AG10803 (cell line): ENCODE data around the gene FBN1.

Experiments used
- DNase-seq: peaks from one replicate; pipeline ENCODE4 v3.0.0; 2010; ENCODE audit warnings: low read depth
- H3K4me3 ChIP-seq: 2 replicates; pipeline ENCODE4 v1.5.1; 2011; ENCODE audit warnings: mild to moderate bottlenecking, low read length, control low read depth
- TF ChIP-seq, protein P1 (sequence below): conservative IDR thresholded peaks from 2 replicates; pipeline ENCODE4 v1.5.1; 2011; ENCODE audit warnings: mild to moderate bottlenecking, low read length, control low read depth, inconsistent platforms

Gene FBN1

GRCh38 chr15:48540756-48541155 is 104.8 kb downstream of the FBN1 start:
- TF ChIP-seq, protein P1, sequence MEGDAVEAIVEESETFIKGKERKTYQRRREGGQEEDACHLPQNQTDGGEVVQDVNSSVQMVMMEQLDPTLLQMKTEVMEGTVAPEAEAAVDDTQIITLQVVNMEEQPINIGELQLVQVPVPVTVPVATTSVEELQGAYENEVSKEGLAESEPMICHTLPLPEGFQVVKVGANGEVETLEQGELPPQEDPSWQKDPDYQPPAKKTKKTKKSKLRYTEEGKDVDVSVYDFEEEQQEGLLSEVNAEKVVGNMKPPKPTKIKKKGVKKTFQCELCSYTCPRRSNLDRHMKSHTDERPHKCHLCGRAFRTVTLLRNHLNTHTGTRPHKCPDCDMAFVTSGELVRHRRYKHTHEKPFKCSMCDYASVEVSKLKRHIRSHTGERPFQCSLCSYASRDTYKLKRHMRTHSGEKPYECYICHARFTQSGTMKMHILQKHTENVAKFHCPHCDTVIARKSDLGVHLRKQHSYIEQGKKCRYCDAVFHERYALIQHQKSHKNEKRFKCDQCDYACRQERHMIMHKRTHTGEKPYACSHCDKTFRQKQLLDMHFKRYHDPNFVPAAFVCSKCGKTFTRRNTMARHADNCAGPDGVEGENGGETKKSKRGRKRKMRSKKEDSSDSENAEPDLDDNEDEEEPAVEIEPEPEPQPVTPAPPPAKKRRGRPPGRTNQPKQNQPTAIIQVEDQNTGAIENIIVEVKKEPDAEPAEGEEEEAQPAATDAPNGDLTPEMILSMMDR: no peak
- no peak overlapping the region for H3K4me3 ChIP-seq
- no peak for DNase-seq

DNA sequence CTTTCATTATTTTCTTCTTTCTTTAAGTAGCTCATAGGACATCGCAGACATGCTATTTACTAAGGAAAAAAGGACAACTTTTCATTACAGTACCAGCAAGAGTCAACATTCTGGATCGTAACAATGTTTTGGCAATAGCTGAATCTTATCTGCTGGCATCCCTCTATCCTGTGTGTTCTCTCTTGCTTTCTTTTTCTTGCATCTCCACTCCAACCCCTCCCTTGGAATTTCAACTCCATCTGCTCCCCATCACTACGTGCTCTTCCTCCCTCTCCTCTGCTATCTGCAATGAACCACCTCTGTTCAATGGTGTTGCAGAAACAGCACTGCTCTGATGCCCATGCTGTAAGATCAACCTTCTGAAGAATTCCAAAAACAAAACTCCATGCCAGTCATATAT is 106.6 kb downstream of the FBN1 start:
- no peak overlapping the region for H3K4me3 ChIP-seq
- DNase-seq: no peak
- TF ChIP-seq, protein P1: no peak

GRCh38 chr15:48537271-48538113 is 108.0 kb downstream of the FBN1 start:
- DNase-seq: no peak
- no peak overlapping the region for H3K4me3 ChIP-seq
- TF ChIP-seq, protein P1: no peak

DNA sequence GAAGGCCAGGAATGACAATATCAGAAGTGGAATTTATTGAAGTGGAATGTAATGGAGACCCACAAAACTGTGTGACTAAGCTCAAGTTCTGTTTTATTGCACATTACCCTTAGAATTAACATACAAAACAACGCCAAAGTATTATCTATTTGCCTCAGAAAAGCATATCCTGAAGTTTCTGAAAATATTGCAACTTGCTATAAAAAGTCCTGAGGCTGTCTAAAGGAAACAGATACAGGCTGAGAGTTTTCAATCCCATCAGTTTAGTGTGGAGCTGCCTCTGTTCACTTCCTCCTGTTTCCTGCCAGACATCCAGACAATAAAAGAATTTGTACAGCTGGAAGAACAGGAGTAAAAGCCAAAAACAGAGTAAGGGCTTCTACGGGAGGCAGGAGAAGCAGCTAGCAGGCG is 108.8 kb downstream of the FBN1 start:
- peak; percentile 71 for DNase-seq
- no peak overlapping the region for H3K4me3 ChIP-seq
- TF ChIP-seq, protein P1: no peak

DNA sequence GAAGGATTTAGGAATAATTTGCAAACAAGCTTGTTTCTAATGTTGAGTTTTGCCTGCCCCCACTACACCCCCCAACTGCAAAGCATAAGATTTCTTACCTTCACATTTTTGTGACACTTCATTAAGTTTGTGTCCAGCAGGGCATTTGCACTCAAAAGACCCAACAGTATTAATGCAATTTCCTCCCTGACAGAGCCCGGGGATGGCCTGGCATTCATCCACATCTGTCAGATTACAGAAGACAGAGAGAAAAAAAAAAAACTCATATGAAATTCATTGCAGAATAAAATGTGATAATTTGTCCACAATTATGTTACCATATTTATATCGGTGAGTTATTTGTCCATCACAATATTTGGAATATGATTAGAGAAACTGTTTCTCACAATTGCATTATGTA is 111.5 kb downstream of the FBN1 start:
- TF ChIP-seq, protein P1: no peak
- no peak overlapping the region for H3K4me3 ChIP-seq
- DNase-seq: no peak

DNA sequence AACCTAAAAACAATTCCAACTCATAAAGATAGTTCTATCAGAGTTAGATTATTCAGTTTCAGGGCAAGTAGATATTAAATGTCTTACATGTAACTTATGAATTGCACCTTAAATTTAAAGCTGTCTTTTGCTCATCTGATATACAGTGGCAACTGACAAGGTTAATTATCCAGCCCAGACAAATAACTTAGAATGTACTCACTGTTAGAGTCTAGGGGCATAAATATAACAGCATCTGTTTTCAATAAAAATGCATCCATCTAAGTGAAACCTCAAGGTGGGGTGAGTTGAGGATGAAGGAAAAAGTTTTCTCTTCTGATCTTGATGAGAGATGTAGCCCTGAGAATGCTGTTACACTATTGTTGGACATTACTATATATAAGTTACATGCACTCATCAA is 112.6 kb downstream of the FBN1 start:
- TF ChIP-seq, protein P1: no peak
- peak; percentile 41 for DNase-seq
- H3K4me3 ChIP-seq: no peak overlapping the region

GRCh38 chr15:48530528-48530927 is 115.0 kb downstream of the FBN1 start:
- H3K4me3 ChIP-seq: no peak overlapping the region
- TF ChIP-seq, protein P1: no peak
- no peak for DNase-seq
